Neutrophil (primary cell): ENCODE data around the gene ENTR1.

Experiments
- H3K27ac ChIP-seq: fragments of 200-600 bp; sonication (generic); 2 replicates; pipeline ENCODE4 v1.5.1; 2016; ENCODE audit warnings: mild to moderate bottlenecking, moderate library complexity
- H3K27me3 ChIP-seq: fragments of 200-600 bp; sonication (generic); 2 replicates; pipeline ENCODE4 v1.6.0; 2016; ENCODE audit warnings: mild to moderate bottlenecking
- H3K36me3 ChIP-seq: fragments of 200-600 bp; sonication (generic); 2 replicates; pipeline ENCODE4 v1.5.1; 2017
- H3K4me1 ChIP-seq, 2 experiments: fragments of 200-600 bp in 1 of 2; sonication (generic) in 1 of 2; 1 replicate in 1 of 2; 2 replicates in 1 of 2; pipeline versions ENCODE4 v1.5.1 to v1.6.1; 2013 to 2016; ENCODE audit warnings: low read depth in 1 of 2, low read length in 1 of 2, mild to moderate bottlenecking in 1 of 2, moderate library complexity in 1 of 2; ENCODE audit not compliant: control insufficient read depth in 1 of 2, insufficient read depth in 1 of 2
- H3K4me3 ChIP-seq, 2 experiments: fragments of 200-600 bp in 1 of 2; sonication (generic) in 1 of 2; 1 replicate in 1 of 2; 2 replicates in 1 of 2; pipeline ENCODE4 v1.5.1; 2013 to 2016; ENCODE audit warnings: low read depth in 1 of 2, low read length in 1 of 2, mild to moderate bottlenecking in 1 of 2, moderate library complexity in 1 of 2
- H3K9me3 ChIP-seq: fragments of 200-600 bp; sonication (generic); 2 replicates; pipeline ENCODE4 v1.5.1; 2016
- TF ChIP-seq, protein P1 (sequence below): fragments of 200-600 bp; sonication (generic); IDR thresholded peaks from 2 replicates; pipeline ENCODE4 v1.5.1; 2016; ENCODE audit warnings: antibody characterized with exemption

The ENTR1 gene, protein sequence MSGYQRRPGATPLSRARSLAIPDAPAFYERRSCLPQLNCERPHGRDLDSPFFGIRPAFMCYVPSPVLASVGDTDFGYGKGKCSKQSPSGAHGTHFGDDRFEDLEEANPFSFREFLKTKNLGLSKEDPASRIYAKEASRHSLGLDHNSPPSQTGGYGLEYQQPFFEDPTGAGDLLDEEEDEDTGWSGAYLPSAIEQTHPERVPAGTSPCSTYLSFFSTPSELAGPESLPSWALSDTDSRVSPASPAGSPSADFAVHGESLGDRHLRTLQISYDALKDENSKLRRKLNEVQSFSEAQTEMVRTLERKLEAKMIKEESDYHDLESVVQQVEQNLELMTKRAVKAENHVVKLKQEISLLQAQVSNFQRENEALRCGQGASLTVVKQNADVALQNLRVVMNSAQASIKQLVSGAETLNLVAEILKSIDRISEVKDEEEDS

DNA sequence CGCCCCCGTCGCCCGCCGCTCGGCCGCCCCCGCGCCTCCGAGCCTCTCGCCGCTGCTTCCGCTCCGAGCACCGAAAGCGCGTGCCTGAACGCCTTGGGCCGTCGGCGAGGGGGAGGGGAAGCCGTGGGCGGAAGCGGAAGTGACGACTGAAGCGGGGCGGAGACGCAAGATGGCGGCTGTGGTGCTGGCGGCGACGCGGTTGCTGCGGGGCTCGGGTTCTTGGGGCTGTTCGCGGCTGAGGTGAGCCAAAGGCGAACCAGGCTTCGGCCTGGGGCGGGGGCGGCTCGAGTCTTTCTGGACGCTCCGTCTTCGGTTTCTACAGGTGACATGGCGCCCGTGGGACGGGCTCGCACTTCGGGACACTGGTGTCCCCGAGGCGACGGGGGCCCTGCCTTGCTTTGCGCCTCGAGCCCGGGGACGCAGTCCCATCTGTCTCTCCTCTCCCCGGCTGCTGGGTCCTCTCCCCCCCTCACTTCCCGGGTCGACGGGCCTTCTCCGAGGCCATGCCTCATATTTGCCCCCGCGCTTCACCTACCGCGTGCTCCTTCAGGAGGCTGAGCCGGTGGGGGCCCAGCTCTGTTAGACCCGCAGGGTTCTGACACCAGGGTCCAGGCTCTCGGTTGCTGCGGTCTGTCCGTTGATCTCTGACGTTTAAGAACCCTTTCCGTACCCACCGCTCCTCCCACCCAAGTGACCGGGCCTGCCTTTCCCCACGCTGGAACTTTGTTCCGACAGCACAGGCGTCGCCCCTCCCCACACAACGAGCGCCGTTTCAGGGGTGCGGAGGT, at the start of gene ENTR1, which contains the start of gene PMPCA:
Gene ENTR1, minus strand, starts transcription at position 115 of the 788 bp plus-strand sequence. CDS start 217 bp downstream, outside the sequence.
Gene PMPCA, plus strand, starts transcription at position 159 of the 788 bp plus-strand sequence. Its CDS starts 11 bp downstream, at position 170.
- TF ChIP-seq, protein P1, sequence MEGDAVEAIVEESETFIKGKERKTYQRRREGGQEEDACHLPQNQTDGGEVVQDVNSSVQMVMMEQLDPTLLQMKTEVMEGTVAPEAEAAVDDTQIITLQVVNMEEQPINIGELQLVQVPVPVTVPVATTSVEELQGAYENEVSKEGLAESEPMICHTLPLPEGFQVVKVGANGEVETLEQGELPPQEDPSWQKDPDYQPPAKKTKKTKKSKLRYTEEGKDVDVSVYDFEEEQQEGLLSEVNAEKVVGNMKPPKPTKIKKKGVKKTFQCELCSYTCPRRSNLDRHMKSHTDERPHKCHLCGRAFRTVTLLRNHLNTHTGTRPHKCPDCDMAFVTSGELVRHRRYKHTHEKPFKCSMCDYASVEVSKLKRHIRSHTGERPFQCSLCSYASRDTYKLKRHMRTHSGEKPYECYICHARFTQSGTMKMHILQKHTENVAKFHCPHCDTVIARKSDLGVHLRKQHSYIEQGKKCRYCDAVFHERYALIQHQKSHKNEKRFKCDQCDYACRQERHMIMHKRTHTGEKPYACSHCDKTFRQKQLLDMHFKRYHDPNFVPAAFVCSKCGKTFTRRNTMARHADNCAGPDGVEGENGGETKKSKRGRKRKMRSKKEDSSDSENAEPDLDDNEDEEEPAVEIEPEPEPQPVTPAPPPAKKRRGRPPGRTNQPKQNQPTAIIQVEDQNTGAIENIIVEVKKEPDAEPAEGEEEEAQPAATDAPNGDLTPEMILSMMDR: peak; percentile 34
- Histone ChIP-seq H3K4me1 (peaks cover 15 to 21% of the 10 kb centered on the region in 2 experiments), H3K4me3 (peak within 1 kb of the TSS; percentile 89 to 91), H3K36me3 (peaks cover 37% of the 10 kb centered on the region), H3K9me3 (no peaks in the 10 kb centered on the region), H3K27ac (peak within 1 kb of the TSS; percentile 82), H3K27me3 (peaks cover 13% of the 10 kb centered on the region)

DNA sequence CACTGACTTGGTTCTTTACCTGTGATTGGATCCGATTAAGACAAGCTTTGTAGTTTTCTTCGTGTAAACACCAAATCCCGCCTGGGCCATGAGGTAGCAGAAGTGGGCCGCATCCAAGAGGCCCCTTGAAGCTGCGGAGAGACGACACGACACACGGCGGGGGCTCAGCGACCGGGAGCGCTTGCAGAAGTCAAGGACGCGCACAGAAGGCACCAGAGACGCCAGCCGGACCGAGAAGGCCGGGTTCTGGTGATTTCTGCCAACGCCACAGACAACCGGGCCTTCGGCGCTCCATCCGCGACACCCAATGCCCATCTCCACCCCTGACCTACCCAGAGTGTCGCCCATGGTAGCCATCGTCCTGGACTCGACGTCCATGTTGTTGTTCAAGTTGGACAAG, 49.0 kb upstream of the ENTR1 start:
- TF ChIP-seq, protein P1: no peak
- Histone ChIP-seq H3K27ac (no peak overlapping the region), H3K27me3 (no peaks in the 10 kb centered on the region), H3K36me3 (peaks cover 100% of the 10 kb centered on the region), H3K4me3 (no peak overlapping the region), H3K4me1 (no peaks in the 10 kb centered on the region), H3K9me3 (no peaks in the 10 kb centered on the region)

DNA sequence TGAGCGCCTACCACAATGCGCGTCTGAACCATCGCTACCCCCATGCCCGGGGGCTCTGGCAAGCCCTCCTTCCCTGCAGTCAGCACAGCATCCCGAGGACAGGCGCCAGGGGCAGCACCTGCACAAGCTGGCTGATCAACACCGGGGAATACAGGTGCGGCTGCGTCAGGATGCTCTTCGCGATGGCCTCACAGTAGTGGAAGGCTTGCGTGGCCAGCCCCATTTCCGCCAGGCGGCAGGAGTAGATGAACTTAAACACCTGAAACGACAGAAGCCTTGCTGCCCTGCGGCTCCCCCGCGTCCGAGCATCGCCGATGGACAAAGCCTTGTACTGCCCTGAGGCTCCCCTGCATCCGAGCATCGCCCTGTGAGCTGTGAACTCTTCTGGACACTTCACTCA, 46.9 kb upstream of the ENTR1 start:
- Histone ChIP-seq H3K36me3 (peaks cover 93% of the 10 kb centered on the region), H3K4me3 (no peak overlapping the region)
- TF ChIP-seq, protein P1: no peak

DNA sequence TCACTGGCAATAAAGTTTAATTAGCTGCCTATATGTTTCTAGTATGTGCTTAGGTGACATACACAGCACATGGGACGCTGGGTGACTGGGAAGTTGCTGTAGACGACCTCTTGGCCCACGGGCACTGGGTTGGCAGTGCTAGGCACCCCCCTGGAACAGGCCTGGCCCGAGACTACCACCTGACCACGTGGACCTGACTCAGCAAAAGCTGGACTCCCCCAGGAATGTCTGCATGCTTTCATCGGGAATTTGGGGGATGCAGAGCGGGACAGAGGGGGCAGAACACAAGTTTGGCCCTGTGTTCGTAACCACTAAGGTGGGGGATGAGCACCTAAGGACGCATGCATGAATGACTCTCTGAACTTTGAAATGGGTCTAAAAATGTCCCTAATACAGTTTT, 45.8 kb upstream of the ENTR1 start:
- Histone ChIP-seq H3K4me1 (no peaks in the 10 kb centered on the region), H3K36me3 (peaks cover 92% of the 10 kb centered on the region), H3K9me3 (no peaks in the 10 kb centered on the region), H3K27me3 (no peaks in the 10 kb centered on the region), H3K4me3 (no peak overlapping the region), H3K27ac (no peak overlapping the region)
- TF ChIP-seq, protein P1: no peak

More for the DNA sequence above, 46.9 kb upstream of the ENTR1 start:
- H3K27ac ChIP-seq: no peak overlapping the region
- no peaks in the 10 kb centered on the region for H3K4me1 ChIP-seq
- no peaks in the 10 kb centered on the region for H3K9me3 ChIP-seq
- no peaks in the 10 kb centered on the region for H3K27me3 ChIP-seq

DNA sequence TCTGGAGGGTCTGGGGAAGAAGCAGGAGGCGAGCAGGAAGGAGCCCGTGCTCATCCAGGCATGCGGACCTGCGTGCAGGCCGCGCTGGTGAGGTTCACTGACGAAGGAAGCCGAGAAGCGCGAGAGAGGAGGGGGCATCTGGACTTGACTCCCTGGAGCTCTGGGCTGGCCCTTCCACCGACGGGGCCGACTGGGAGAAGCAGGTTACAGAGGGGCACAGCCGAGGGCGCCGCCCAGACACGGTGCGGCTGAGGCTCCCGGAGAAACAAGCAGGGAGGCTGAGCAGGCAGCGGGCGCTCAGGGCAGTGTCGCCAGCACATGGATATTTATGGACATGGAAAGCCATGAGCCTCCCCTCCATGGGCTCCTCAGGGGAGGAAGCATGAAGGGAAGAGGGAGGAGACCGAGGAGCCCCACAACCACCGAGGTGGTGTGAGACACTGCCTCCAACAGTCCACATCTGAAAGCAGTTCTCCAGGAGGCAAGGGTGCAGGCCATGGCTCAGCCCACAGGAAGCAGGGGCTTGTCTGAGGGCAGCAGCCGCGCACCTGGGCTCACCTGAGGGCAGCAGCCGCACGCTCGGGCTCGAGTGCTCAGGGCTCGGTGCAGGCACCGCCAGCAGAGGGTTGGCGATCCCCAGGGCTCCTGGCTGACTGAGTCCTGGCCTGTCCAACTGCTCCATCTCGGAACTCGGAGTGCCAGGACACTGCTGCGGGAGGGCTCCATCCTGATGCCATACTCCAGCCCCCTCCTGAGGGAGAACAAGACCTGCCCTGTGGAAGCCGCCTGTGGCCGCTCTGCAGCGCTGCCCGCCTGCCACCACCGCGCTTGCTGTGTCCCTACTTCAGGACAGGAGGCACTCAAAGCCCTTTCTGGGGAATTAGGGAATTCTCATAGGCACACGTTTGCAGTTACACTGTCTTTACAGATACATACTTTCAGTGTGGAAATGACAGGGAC, 44.9 kb upstream of the ENTR1 start:
- TF ChIP-seq, protein P1: no peak
- H3K9me3 ChIP-seq: no peaks in the 10 kb centered on the region
- no peaks in the 10 kb centered on the region for H3K4me1 ChIP-seq
- no peak overlapping the region for H3K4me3 ChIP-seq
- H3K36me3 ChIP-seq: peaks cover 92% of the 10 kb centered on the region
- no peak overlapping the region for H3K27ac ChIP-seq
- no peaks in the 10 kb centered on the region for H3K27me3 ChIP-seq
